Bronchial epithelial cell (primary cell): ENCODE results near the gene PRKG1. TPM values are rescaled to one million over a fixed set of nuclear protein-coding genes. Genes with fewer than 3 reads are reported as not detected.

Experiments
- DNase-seq: peaks from one replicate; pipeline ENCODE4 v3.0.0-alpha.2; 2010; ENCODE audit warnings: low read depth
- FAIRE-seq: peaks from 2 replicates; lab custom pipeline; 2011; peaks lifted over from hg19 to GRCh38; lab: Jason Lieb, UNC
- H3K27me3 ChIP-seq: 2 replicates; pipeline ENCODE4 v1.5.1; 2011; ENCODE audit warnings: low read length; ENCODE audit not compliant: control insufficient read depth, insufficient read depth
- H3K36me3 ChIP-seq: 2 replicates; pipeline ENCODE4 v1.5.1; 2011; ENCODE audit warnings: low read length; ENCODE audit not compliant: control insufficient read depth, insufficient read depth
- H3K4me3 ChIP-seq: 2 replicates; pipeline ENCODE4 v1.5.1; 2011; ENCODE audit warnings: mild to moderate bottlenecking, low read depth, low read length, control low read depth
- total RNA-seq: library from RNA; depleted of rRNA; stranded (reverse); fragments of >200 nt; gene quantifications from 2 replicates; pipeline ENCODE4 v1.2.1, GENCODE V29; 2014
- TF ChIP-seq, protein P1 (sequence below): IDR thresholded peaks from 2 replicates; pipeline ENCODE4 v1.5.1; 2011; ENCODE audit warnings: mild to moderate bottlenecking, moderate library complexity, low read length, control low read depth, inconsistent platforms; ENCODE audit not compliant: insufficient read depth, severe bottlenecking

PRKG1 gene
- total RNA-seq, 1 donor from 2014 or later, result 0.26 TPM

DNA sequence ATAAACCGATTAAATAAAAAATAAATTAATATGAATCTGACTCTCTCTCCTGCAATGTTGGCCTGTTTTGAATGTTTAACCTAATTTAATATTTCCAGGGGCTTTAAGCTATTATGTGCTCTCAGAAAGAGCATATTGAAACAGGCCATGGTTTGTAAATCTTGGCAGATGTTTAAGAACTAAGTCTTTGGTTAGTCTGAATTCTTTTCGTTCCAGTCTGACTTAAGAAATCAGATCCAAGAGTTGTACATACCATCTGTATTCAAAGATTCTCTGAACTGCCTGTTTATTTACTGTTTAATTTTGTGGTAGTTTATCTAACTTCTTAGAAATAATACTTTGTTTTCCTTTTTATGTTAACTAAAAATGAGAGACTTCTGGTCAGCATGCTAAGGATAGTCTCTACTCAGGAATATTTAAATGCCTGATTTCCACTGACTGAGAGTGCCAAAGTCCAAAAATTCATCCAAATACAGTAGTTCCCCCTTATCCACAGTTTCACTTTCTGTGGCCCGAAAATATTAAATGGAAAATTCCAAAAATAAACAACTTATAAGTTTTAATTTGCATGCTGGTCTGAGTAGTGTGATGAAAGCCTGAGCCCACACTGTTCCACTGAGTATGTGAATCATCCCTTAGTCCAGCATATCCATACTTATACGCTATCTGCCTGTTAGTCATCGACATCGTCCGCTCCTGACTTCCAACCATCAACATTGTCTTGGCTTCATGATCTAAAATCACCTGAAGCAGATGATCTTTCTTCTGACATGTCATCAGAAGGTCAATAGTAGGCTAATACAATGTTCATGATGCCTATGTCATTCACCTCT lies 863.2 kb downstream of the PRKG1 start:
- Histone ChIP-seq H3K36me3 (no peaks in the 10 kb centered on the region), H3K27me3 (no peaks in the 10 kb centered on the region), H3K4me3 (no peak overlapping the region)
- DNase-seq (peak; percentile 31), FAIRE-seq (no peak)
- TF ChIP-seq, protein P1, sequence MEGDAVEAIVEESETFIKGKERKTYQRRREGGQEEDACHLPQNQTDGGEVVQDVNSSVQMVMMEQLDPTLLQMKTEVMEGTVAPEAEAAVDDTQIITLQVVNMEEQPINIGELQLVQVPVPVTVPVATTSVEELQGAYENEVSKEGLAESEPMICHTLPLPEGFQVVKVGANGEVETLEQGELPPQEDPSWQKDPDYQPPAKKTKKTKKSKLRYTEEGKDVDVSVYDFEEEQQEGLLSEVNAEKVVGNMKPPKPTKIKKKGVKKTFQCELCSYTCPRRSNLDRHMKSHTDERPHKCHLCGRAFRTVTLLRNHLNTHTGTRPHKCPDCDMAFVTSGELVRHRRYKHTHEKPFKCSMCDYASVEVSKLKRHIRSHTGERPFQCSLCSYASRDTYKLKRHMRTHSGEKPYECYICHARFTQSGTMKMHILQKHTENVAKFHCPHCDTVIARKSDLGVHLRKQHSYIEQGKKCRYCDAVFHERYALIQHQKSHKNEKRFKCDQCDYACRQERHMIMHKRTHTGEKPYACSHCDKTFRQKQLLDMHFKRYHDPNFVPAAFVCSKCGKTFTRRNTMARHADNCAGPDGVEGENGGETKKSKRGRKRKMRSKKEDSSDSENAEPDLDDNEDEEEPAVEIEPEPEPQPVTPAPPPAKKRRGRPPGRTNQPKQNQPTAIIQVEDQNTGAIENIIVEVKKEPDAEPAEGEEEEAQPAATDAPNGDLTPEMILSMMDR, result no peak

DNA sequence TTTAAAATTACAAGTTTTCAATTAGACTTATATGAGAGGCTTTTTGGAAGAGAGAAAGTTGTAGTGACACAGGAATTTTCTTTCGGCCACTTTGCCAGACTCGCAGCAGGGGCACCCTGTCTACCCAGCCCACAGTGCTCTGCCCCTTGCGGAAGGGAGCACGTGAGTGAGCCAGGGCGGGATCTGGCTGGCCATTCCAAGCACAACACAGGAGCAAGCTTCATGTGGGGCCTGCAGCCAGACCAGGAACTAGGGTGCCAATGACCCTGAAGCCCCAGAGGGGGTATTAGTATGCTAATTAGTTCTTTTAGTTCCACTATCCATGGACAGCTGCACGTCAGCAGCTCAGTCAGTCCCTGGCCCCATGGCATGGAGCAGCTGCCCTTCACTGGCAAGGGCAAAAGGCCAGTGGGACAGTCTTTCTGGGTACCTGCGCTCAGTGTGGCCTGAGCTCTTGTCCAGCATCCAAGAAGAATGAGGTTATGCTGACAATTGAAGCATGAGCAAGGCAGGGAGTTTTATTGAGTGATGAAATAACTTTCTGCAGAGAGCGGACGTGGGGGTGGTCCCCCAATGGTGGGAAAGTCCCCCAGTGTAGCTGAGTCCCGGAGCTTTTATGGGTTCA lies 876.2 kb downstream of the PRKG1 start:
- no peak overlapping the region for H3K4me3 ChIP-seq
- DNase-seq, result no peak
- TF ChIP-seq, protein P1, result no peak
- no peaks in the 10 kb centered on the region for H3K27me3 ChIP-seq
- no peaks in the 10 kb centered on the region for H3K36me3 ChIP-seq
- no peak for FAIRE-seq

DNA sequence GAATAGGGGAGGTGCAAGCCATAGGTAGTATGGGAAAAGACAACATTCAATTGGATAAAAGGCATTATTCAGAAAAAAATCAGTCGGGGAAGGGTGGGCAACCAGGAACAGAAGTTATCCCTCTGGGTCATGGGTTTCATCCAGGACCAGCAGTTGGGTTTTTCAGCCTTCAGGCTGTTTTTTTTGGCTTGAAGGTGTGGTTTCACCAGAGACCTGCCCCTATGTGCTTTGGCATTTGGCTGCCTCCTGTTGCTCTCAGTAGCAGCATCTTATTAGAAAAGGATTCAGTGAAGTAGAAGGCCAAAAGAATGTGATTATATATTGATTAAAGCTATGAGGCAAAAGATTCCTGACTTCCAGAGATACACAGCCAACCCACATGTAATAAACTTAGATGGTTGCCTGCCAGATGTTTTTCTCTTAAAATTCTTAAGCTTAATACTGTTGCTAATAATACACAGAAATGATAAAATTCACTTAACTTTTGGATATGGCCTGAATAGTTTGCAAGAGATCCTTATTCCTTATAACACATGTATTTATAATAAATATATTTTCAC lies 876.8 kb downstream of the PRKG1 start:
- H3K36me3 ChIP-seq, result no peaks in the 10 kb centered on the region
- no peak overlapping the region for H3K4me3 ChIP-seq
- FAIRE-seq (no peak), DNase-seq (no peak)
- TF ChIP-seq, protein P1, result no peak
- no peaks in the 10 kb centered on the region for H3K27me3 ChIP-seq

DNA sequence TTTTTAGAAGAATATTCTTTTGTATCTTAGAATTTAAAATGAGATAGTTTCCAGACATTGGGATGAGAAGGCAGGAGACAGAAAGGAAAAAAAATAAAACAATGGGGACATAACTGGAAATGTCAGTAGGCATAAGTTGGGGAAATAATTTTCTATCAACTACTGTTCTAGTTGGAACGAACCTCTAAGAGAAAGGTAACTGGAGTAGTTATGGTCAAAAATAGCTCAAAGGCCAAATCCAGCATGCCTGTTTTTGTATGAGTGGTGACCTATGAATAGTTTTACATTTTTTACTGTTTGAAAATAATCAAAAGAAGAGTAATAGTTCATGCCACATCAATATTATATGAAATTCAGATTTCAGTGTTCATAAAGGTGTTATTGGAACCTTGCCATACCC lies 877.3 kb downstream of the PRKG1 start:
- FAIRE-seq (no peak), DNase-seq (no peak)
- TF ChIP-seq, protein P1, result no peak
- Histone ChIP-seq H3K4me3 (no peak overlapping the region), H3K27me3 (no peaks in the 10 kb centered on the region), H3K36me3 (no peaks in the 10 kb centered on the region)

DNA sequence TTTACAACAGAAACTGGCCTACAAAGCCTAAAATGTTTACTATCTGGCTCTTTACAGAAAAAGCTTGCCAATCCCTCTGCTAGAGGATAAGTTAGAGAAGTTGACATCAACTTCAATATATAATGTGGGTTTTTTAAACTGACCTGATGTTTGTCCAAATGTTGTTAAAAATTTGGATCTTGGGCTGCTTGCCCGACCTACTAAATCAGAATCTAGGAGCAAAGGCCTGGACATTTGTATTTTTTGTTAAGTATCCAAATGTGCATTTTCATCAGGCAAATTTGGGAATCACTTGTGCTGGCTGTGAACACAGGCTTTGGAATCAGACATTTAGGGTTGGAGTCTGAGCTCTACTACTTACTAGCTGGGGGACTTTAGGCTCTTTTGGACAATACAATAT lies 877.8 kb downstream of the PRKG1 start:
- TF ChIP-seq, protein P1, result no peak
- Histone ChIP-seq H3K4me3 (no peak overlapping the region), H3K27me3 (no peaks in the 10 kb centered on the region), H3K36me3 (no peaks in the 10 kb centered on the region)
- no peak for FAIRE-seq
- DNase-seq, result no peak
